Ovary (tissue), 9 donors: ENCODE data around the gene NPPB. TPM values are rescaled to one million over a fixed set of nuclear protein-coding genes. Genes with fewer than 3 reads are reported as not detected.

Experiments used
- DNase-seq, 5 donors: peaks; one replicate each; pipeline ENCODE4 v3.0.0-alpha.2; 2019 to 2020
- H3K27ac ChIP-seq, 2 donors: fragments of 200-600 bp; one replicate each; pipeline versions ENCODE4 v1.5.1 to v1.8.0; 2019 to 2022
- H3K27me3 ChIP-seq: fragments of 200-600 bp; one replicate; pipeline ENCODE4 v1.8.0; 2022
- H3K36me3 ChIP-seq: fragments of 200-600 bp; sonication (generic); one replicate; pipeline ENCODE4 v1.5.1; 2019
- H3K4me1 ChIP-seq: one replicate; pipeline ENCODE4 v1.8.1; 2013; ENCODE audit warnings: mild to moderate bottlenecking, moderate library complexity; ENCODE audit not compliant: insufficient read depth
- H3K4me3 ChIP-seq: fragments of 200-600 bp; sonication (generic); one replicate; pipeline ENCODE4 v1.5.1; 2017
- H3K9me3 ChIP-seq, 2 donors: fragments of 200-600 bp in 1 of 2; sonication (generic) in 1 of 2; one replicate each; pipeline versions ENCODE4 v1.5.1 to v1.8.1; 2013 to 2019; ENCODE audit warnings: mild to moderate bottlenecking in 1 of 2, moderate library complexity in 1 of 2
- CTCF ChIP-seq, 3 donors: fragments of 450-650 bp in 2 of 3; fragments of 200-600 bp in 1 of 3; IDR thresholded peaks; one replicate each; pipeline versions ENCODE4 v1.5.1 to v1.8.0; 2016 to 2022; ENCODE audit warnings: antibody characterized with exemption in 3 of 3, mild to moderate bottlenecking in 1 of 3
- EP300 ChIP-seq: sonication (generic); formaldehyde crosslinking; IDR thresholded peaks from one replicate; pipeline ENCODE4 v1.6.1; 2017; ENCODE audit warnings: antibody characterized with exemption
- POLR2A ChIP-seq: fragments of 450-650 bp; IDR thresholded peaks from one replicate; pipeline ENCODE4 v1.6.1; 2017; ENCODE audit warnings: antibody characterized with exemption, mild to moderate bottlenecking, moderate library complexity
- WGBS, 3 donors: extraction: QIAGEN DNeasy Blood & Tissue Kit in 1 of 3; methylation state at CpG; one replicate each; pipeline versions ENCODE4 v1.1.5 to v1.1.7; 2013 to 2017; 5-methylcytosine and 5-hydroxymethylcytosine counted together
- intact Hi-C, 4 donors: fragments of 100-400 bp; cut with DNase I; formaldehyde crosslinking; loops; one replicate each; pipeline versions ENCODE4 v1.11.0 to v1.15.1; 2022 to 2023
- polyA plus RNA-seq, 2 donors: library from polyadenylated mRNA; stranded (reverse); fragments of 200-250 nt in 1 of 2; fragments of 350-450 nt in 1 of 2; fragmentation: Illumina TruSeq in 1 of 2; extraction: RNeasy Lipid Tissue Mini Kit (QIAGEN cat#74804) in 1 of 2; gene quantifications; one replicate each; pipeline ENCODE4 v1.2.3, GENCODE V29; 2013 to 2014
- total RNA-seq, 7 donors: library from RNA; depleted of rRNA in 2 of 7; stranded (reverse); fragments of >200 nt in 2 of 7; fragmentation: NEBNext Ultra II Directional in 3 of 7; extraction: Animal tissue kit (Norgen Biotek cat#: 25700) in 3 of 7; gene quantifications; one replicate each; pipeline versions ENCODE4 v1.1.0 to v1.2.4, GENCODE V29; 2016 to 2023
- donor health status: DM: no; HTN: no; CAD: no; lungs with moderate emphysema.
- donor health status: DM: no; HTN: no; CAD: no.
- donor health status: Bipolar disorder and iron deficiency.
- donor health status: DM: yes; HTN: yes; CAD: no.
- donor health status: DM: no; HTN: no; CAD: no.
- donor health status: DM: yes; HTN: yes; CAD: no.

NPPB gene
- total and polyA plus RNA-seq, 9 donors: 0.22 TPM; not detected in 8

- H3K36me3 ChIP-seq: no peaks in the 10 kb centered on the region
- H3K4me3 ChIP-seq: no peak overlapping the region
- H3K27me3 ChIP-seq: no peaks in the 10 kb centered on the region
- DNase-seq: no peak
- H3K27ac ChIP-seq: no peak overlapping the region
- no peaks in the 10 kb centered on the region for H3K4me1 ChIP-seq
- intact Hi-C loops: no loop called here
- TF ChIP-seq POLR2A (no peak), EP300 (no peak), CTCF (IDR thresholded peaks at IDR 0.05) (no peak)
- H3K9me3 ChIP-seq: no peaks in the 10 kb centered on the region
- WGBS, 3 donors: 63 to 77% (median 72%) methylated on average over 1 of the region's 1 CpG
Measured at GRCh38 chr1:11860587-11860986, 1.8 kb upstream of the NPPB start.

GRCh38 chr1:11860083-11860482 is 1.3 kb upstream of the NPPB start:
- WGBS, 3 donors: 69 to 77% (median 71%) methylated on average over 2 of the region's 2 CpGs
- Histone ChIP-seq H3K4me3 (no peak overlapping the region), H3K27me3 (no peaks in the 10 kb centered on the region), H3K27ac (no peak overlapping the region), H3K4me1 (no peaks in the 10 kb centered on the region), H3K9me3 (no peaks in the 10 kb centered on the region), H3K36me3 (no peaks in the 10 kb centered on the region)
- TF ChIP-seq CTCF (IDR thresholded peaks at IDR 0.05): no peak
- no peak for TF ChIP-seq POLR2A
- TF ChIP-seq EP300: no peak
- intact Hi-C loops: no loop called here
- no peak for DNase-seq

- peak; percentile 68 to 89 (median 81) for DNase-seq
- no peaks in the 10 kb centered on the region for H3K27me3 ChIP-seq
- H3K4me1 ChIP-seq: no peaks in the 10 kb centered on the region
- intact Hi-C loops: loop anchor here in 1 of 4 donors (10.0 kb wide), 1 partner anchor 236 kb away; no protein-coding TSS in a partner anchor
- H3K4me3 ChIP-seq: no peak overlapping the region
- no peaks in the 10 kb centered on the region for H3K36me3 ChIP-seq
- WGBS, 3 donors: 1 to 3% (median 2%) methylated on average over 45 to 53 of the region's 53 CpGs
- TF ChIP-seq POLR2A (no peak), CTCF (IDR thresholded peaks at IDR 0.05) (no peak), EP300 (no peak)
- H3K9me3 ChIP-seq: no peaks in the 10 kb centered on the region
- no peak overlapping the region for H3K27ac ChIP-seq
Measured at GRCh38 chr1:11858968-11859871, 475 bp upstream of the NPPB start.

GRCh38 chr1:11858158-11858557 is 587 bp downstream of the NPPB start:
- TF ChIP-seq POLR2A (no peak), EP300 (no peak), CTCF (IDR thresholded peaks at IDR 0.05) (no peak)
- 78 to 86% (median 78%) methylated on average over 9 to 14 of the region's 14 CpGs for WGBS, 3 donors
- Histone ChIP-seq H3K36me3 (no peaks in the 10 kb centered on the region), H3K4me3 (no peak overlapping the region), H3K9me3 (no peaks in the 10 kb centered on the region), H3K4me1 (no peaks in the 10 kb centered on the region), H3K27me3 (no peaks in the 10 kb centered on the region), H3K27ac (no peak overlapping the region)
- intact Hi-C loops: loop anchor here in 1 of 4 donors (10.0 kb wide), 1 partner anchor 237 kb away; no protein-coding TSS in a partner anchor
- no peak for DNase-seq
